OCI-LY1 (cell line): Measurements from ENCODE around the gene ATP6V0A1.
A peak's percentile ranks its signal among the peaks of the same experiment; 100 is the strongest.

ENCODE experiments used
- H2AFZ ChIP-seq: fragments of 200-600 bp; sonication (generic), shearing (Covaris generic); 2 replicates; pipeline ENCODE4 v1.6.0; 2014; ENCODE audit warnings: antibody characterized with exemption, mild to moderate bottlenecking, low read length
- H3F3A ChIP-seq: fragments of 200-600 bp; sonication (generic), shearing (Covaris generic); 2 replicates; pipeline ENCODE4 v1.6.0; 2014; ENCODE audit warnings: mild to moderate bottlenecking, antibody characterized with exemption, low read length, moderate library complexity; ENCODE audit not compliant: insufficient read depth
- H3K27ac ChIP-seq: fragments of 200-600 bp; sonication (generic); 2 replicates; pipeline ENCODE4 v1.5.1; 2014; ENCODE audit warnings: low read length, mixed run types, mild to moderate bottlenecking, low read depth; ENCODE audit not compliant: poor library complexity, severe bottlenecking
- H3K27me3 ChIP-seq: fragments of 200-600 bp; sonication (generic); 2 replicates; pipeline ENCODE4 v1.6.0; 2014; ENCODE audit warnings: antibody characterized with exemption, mild to moderate bottlenecking, low read length, moderate library complexity; ENCODE audit not compliant: insufficient read depth
- H3K36me3 ChIP-seq: fragments of 200-600 bp; sonication (generic); 2 replicates; pipeline ENCODE4 v1.6.1; 2014; ENCODE audit warnings: mild to moderate bottlenecking, antibody characterized with exemption, low read length, moderate library complexity, mixed read lengths; ENCODE audit not compliant: insufficient read depth
- H3K4me1 ChIP-seq: fragments of 200-600 bp; sonication (generic); 2 replicates; pipeline ENCODE4 v1.5.1; 2014; ENCODE audit warnings: mild to moderate bottlenecking, low read length, moderate library complexity; ENCODE audit not compliant: insufficient read depth, severe bottlenecking
- H3K4me2 ChIP-seq: fragments of 200-600 bp; sonication (generic), shearing (Covaris generic); 2 replicates; pipeline ENCODE4 v1.6.1; 2014; ENCODE audit warnings: low read length
- H3K4me3 ChIP-seq: fragments of 200-600 bp; sonication (generic); 2 replicates; pipeline ENCODE4 v1.5.1; 2014; ENCODE audit warnings: low read length, low read depth, mild to moderate bottlenecking, mixed read lengths; ENCODE audit not compliant: poor library complexity, severe bottlenecking
- H3K79me2 ChIP-seq: fragments of 200-600 bp; shearing (Covaris generic); 2 replicates; pipeline ENCODE4 v1.6.1; 2016; ENCODE audit warnings: mixed run types, low read length, mixed read lengths; ENCODE audit not compliant: insufficient read depth
- H3K9ac ChIP-seq: fragments of 200-600 bp; sonication (generic), shearing (Covaris generic); 2 replicates; pipeline ENCODE4 v1.6.1; 2014; ENCODE audit warnings: mild to moderate bottlenecking, low read length, mixed read lengths
- H3K9me2 ChIP-seq: fragments of 200-600 bp; sonication (generic), shearing (Covaris generic); 2 replicates; pipeline ENCODE4 v1.6.1; 2014; ENCODE audit warnings: low read depth, mild to moderate bottlenecking, low read length, mixed read lengths
- H3K9me3 ChIP-seq: fragments of 200-600 bp; shearing (Covaris generic); 2 replicates; pipeline ENCODE4 v1.6.1; 2014; ENCODE audit warnings: low read length, mixed read lengths
- H4K20me1 ChIP-seq: fragments of 200-600 bp; sonication (generic), shearing (Covaris generic); 2 replicates; pipeline ENCODE4 v1.6.0; 2016; ENCODE audit warnings: mild to moderate bottlenecking, low read length; ENCODE audit not compliant: insufficient read depth
- CTCF ChIP-seq: fragments of 200-600 bp; sonication (generic), shearing (Covaris generic); IDR thresholded peaks from 2 replicates; pipeline ENCODE4 v1.5.1; 2017; ENCODE audit warnings: mild to moderate bottlenecking, antibody characterized with exemption, low read length, moderate library complexity, mixed read lengths
- EZH2 ChIP-seq: fragments of 200-600 bp; sonication (generic), shearing (Covaris generic); IDR thresholded peaks from 2 replicates; pipeline ENCODE4 v1.8.0; 2017; ENCODE audit warnings: borderline replicate concordance, mixed run types, mild to moderate bottlenecking, antibody characterized with exemption, low read length, moderate library complexity, mixed read lengths

The ATP6V0A1 gene

GRCh38 chr17:42458497-42459255 is at the start of gene ATP6V0A1:
Gene ATP6V0A1 (plus strand): TSS chr17:42458878. CDS start chr17:42460895, 2,017 bp downstream.
- Histone ChIP-seq H2AFZ (no peak within 1 kb of the TSS), H3K9ac (peak within 1 kb of the TSS; percentile 77), H3K9me3 (no peaks in the 10 kb centered on the region), H3K4me2 (peak within 1 kb of the TSS; percentile 96), H3K4me3 (peak within 1 kb of the TSS; percentile 78), H3K4me1 (peaks cover 40% of the 10 kb centered on the region), H3K79me2 (no peaks in the 10 kb centered on the region), H4K20me1 (no peaks in the 10 kb centered on the region), H3K36me3 (no peaks in the 10 kb centered on the region), H3K27me3 (0 out of 2 replicates have a peak, but pooled peaks cover 9% of the 10 kb centered on the region), H3K9me2 (no peaks in the 10 kb centered on the region), H3F3A (peaks cover 8% of the 10 kb centered on the region; the same call in 1 of the 2 replicates), H3K27ac (peak within 1 kb of the TSS; percentile 72)
- TF ChIP-seq EZH2: no peak

- TF ChIP-seq CTCF (no peak), EZH2 (no peak)
- H3K4me1 ChIP-seq: peaks cover 4% of the 10 kb centered on the region
- H3K79me2 ChIP-seq: no peaks in the 10 kb centered on the region
Observed at GRCh38 chr17:42409523-42410318, 49.0 kb upstream of the ATP6V0A1 start.

GRCh38 chr17:42410319-42410685 is 48.4 kb upstream of the ATP6V0A1 start:
- Histone ChIP-seq H3K36me3 (no peaks in the 10 kb centered on the region), H4K20me1 (no peaks in the 10 kb centered on the region), H3K4me3 (no peak overlapping the region), H3K9me3 (no peaks in the 10 kb centered on the region), H3K27ac (no peak overlapping the region), H3F3A (no peaks in the 10 kb centered on the region), H2AFZ (no peak overlapping the region), H3K79me2 (no peaks in the 10 kb centered on the region), H3K27me3 (no peaks in the 10 kb centered on the region; the same call in 1 of the 2 replicates), H3K4me2 (no peak overlapping the region), H3K4me1 (peaks cover 10% of the 10 kb centered on the region), H3K9ac (no peak overlapping the region), H3K9me2 (no peaks in the 10 kb centered on the region)
- no peak for TF ChIP-seq EZH2

More at GRCh38 chr17:42409523-42410318, 49.0 kb upstream of the ATP6V0A1 start:
- H3F3A ChIP-seq: no peaks in the 10 kb centered on the region
- H3K9me3 ChIP-seq: no peaks in the 10 kb centered on the region
- H2AFZ ChIP-seq: no peak overlapping the region
- H3K36me3 ChIP-seq: no peaks in the 10 kb centered on the region
- H3K4me2 ChIP-seq: no peak overlapping the region
- no peaks in the 10 kb centered on the region for H4K20me1 ChIP-seq
- H3K4me3 ChIP-seq: no peak overlapping the region
- H3K27me3 ChIP-seq: no peaks in the 10 kb centered on the region; the same call in 1 of the 2 replicates
- H3K9ac ChIP-seq: no peak overlapping the region
- no peaks in the 10 kb centered on the region for H3K9me2 ChIP-seq
- no peak overlapping the region for H3K27ac ChIP-seq

- H2AFZ ChIP-seq: no peak overlapping the region
- H3K9me3 ChIP-seq: no peaks in the 10 kb centered on the region
- H3F3A ChIP-seq: no peaks in the 10 kb centered on the region
- no peak overlapping the region for H3K4me3 ChIP-seq
- no peak overlapping the region for H3K4me2 ChIP-seq
- no peak overlapping the region for H3K9ac ChIP-seq
- no peaks in the 10 kb centered on the region for H3K9me2 ChIP-seq
- H3K79me2 ChIP-seq: no peaks in the 10 kb centered on the region
- TF ChIP-seq CTCF: no peak
- no peak for TF ChIP-seq EZH2
- H3K27ac ChIP-seq: no peak overlapping the region
- H3K36me3 ChIP-seq: no peaks in the 10 kb centered on the region
- H3K4me1 ChIP-seq: peaks cover 12% of the 10 kb centered on the region
- no peaks in the 10 kb centered on the region; the same call in 1 of the 2 replicates for H3K27me3 ChIP-seq
- no peaks in the 10 kb centered on the region for H4K20me1 ChIP-seq
Observed at GRCh38 chr17:42411361-42411760, 47.3 kb upstream of the ATP6V0A1 start.
